ENCODE data around the gene MIF. TPM values are rescaled to one million over a fixed set of nuclear protein-coding genes. Genes with fewer than 3 reads are reported as not detected.

The MIF gene
- total RNA-seq, 2 donors from 2014 or later: 350 to 469 TPM

DNA sequence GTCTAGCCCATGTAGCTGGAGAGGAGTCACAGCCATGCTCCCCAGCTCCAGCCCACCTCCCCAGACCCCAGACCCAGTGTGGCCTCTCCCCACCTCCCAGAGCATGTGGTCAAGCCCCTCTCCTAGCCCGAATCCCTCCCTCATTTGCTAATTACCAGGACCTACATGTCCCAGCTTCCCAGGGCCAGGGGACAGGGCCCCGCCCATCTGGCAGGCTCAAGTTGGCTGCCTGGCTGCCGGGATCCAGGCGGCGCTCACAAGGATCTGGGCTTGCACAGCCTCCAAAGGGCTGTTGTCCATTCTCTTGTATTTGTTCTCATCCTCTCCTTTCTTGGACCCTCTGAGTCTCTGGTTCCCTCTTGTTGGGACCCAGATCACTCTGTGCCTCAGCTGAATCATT is 4.6 kb upstream of the MIF start:
- no peaks in the 10 kb centered on the region for H3K9me3 Mint-ChIP-seq
- no peaks in the 10 kb centered on the region for H3K27me3 Mint-ChIP-seq (ENCODE audit: low read depth)
- peaks cover 13% of the 10 kb centered on the region for H3K4me1 Mint-ChIP-seq (ENCODE audit: low read depth)
- no peak for ATAC-seq (replicated peaks in 1 of 2)
- H3K27ac Mint-ChIP-seq: no peak overlapping the region
- H3K36me3 Mint-ChIP-seq (ENCODE audit: insufficient read depth in 2 of 2): peaks cover under 1 to 2% of the 10 kb centered on the region in 2 donors
- DNase-seq: no peak
- H3K4me3 Mint-ChIP-seq: no peak overlapping the region

DNA sequence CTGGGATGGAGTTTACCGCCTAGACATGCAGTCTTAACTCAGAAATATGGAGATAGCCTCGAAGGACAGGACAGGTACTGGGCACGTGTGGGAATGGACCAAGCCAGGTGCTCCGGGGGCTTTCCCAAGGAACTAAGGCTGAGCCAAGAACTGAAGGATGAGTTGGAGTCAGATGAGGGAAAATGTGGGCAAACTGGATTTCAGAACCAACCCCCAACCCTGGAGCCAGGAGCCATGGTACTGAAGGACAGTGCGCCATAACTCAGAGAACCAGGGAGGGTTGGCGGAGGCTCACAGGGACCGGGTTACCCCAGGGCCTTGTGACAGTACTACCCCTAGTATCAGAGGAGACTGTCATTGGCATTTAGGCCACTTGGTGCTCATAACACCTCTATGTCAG is 2.5 kb upstream of the MIF start:
- Mint-ChIP-seq H3K4me1 (ENCODE audit: low read depth) (peaks cover 24% of the 10 kb centered on the region), H3K27ac (no peak overlapping the region), H3K36me3 (ENCODE audit: insufficient read depth in 2 of 2) (peaks cover 1 to 10% of the 10 kb centered on the region in 2 donors), H3K27me3 (ENCODE audit: low read depth) (no peaks in the 10 kb centered on the region), H3K4me3 (no peak overlapping the region), H3K9me3 (no peaks in the 10 kb centered on the region)
- ATAC-seq (replicated peaks in 1 of 2) (no peak), DNase-seq (no peak)

DNA sequence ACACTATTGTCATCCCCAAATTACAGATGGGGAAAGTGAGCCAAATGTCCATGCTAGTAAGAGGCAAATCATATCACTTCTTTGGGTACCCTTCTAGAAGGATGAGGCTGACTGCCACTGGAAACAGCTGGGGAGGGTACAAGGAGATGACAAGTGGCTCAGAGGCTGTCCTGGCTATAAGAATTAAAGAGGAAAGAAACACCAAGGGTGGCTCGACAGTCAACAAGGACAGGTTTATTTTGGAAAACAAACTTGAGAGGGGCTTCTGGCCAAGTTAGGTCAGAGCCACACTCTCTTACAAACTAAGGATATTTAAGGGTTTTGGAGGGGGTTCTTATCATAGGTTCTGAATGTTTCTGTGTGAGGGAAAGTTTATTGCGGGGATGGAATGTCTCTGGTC is 2.1 kb upstream of the MIF start:
- peaks cover 26% of the 10 kb centered on the region for H3K4me1 Mint-ChIP-seq (ENCODE audit: low read depth)
- H3K27ac Mint-ChIP-seq: no peak overlapping the region
- DNase-seq (no peak), ATAC-seq (replicated peaks in 1 of 2) (no peak)
- H3K9me3 Mint-ChIP-seq: no peaks in the 10 kb centered on the region
- peaks cover 1 to 13% of the 10 kb centered on the region in 2 donors for H3K36me3 Mint-ChIP-seq (ENCODE audit: insufficient read depth in 2 of 2)
- H3K4me3 Mint-ChIP-seq: peak overlapping the region; percentile 6 to 99
- H3K27me3 Mint-ChIP-seq (ENCODE audit: low read depth): no peaks in the 10 kb centered on the region

DNA sequence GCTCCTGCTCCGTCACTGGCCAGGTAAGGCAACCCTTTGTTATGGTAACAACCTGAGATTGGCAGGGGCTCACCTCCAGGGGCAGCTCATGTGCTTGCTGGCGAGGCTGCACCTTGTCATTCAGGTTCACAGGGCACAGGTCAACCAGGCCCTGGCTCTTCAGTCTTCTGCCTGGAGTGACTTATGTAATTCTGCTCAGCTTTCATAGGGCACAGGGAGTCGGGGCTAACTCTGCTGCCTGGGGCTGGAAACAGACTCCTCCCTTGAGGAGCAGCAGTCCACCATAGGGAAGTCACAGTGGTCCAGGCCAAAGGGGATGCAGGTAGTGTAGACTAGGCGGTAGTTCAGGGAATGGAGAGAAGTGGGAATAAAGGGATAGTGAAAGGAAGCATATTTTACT is 1.5 kb upstream of the MIF start:
- Mint-ChIP-seq H3K36me3 (ENCODE audit: insufficient read depth in 2 of 2) (peaks cover 1 to 14% of the 10 kb centered on the region in 2 donors), H3K27ac (no peak overlapping the region), H3K4me3 (peak overlapping the region; percentile 95 to 99), H3K27me3 (ENCODE audit: low read depth) (no peaks in the 10 kb centered on the region), H3K4me1 (ENCODE audit: low read depth) (peaks cover 32% of the 10 kb centered on the region), H3K9me3 (no peaks in the 10 kb centered on the region)
- ATAC-seq (replicated peaks in 1 of 2) (no peak), DNase-seq (no peak)

DNA sequence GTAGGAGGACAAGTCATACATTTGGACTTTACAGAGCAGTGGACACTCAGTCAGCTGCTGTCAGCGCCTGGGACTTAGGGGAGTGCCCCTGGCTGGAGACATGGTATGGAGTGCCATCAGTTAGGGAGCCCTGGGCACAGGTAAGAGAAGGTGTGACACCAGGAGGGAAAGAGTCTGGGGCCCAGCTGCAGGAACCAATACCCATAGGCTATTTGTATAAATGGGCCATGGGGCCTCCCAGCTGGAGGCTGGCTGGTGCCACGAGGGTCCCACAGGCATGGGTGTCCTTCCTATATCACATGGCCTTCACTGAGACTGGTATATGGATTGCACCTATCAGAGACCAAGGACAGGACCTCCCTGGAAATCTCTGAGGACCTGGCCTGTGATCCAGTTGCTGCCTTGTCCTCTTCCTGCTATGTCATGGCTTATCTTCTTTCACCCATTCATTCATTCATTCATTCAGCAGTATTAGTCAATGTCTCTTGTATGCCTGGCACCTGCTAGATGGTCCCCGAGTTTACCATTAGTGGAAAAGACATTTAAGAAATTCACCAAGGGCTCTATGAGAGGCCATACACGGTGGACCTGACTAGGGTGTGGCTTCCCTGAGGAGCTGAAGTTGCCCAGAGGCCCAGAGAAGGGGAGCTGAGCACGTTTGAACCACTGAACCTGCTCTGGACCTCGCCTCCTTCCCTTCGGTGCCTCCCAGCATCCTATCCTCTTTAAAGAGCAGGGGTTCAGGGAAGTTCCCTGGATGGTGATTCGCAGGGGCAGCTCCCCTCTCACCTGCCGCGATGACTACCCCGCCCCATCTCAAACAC is 850 bp upstream of the MIF start:
- Mint-ChIP-seq H3K4me3 (peak overlapping the region; percentile 95 to 99), H3K27ac (peak overlapping the region; percentile 78), H3K27me3 (ENCODE audit: low read depth) (no peaks in the 10 kb centered on the region), H3K4me1 (ENCODE audit: low read depth) (peaks cover 35% of the 10 kb centered on the region), H3K36me3 (ENCODE audit: insufficient read depth in 2 of 2) (peaks cover 1 to 14% of the 10 kb centered on the region in 2 donors), H3K9me3 (no peaks in the 10 kb centered on the region)
- ATAC-seq (replicated peaks in 1 of 2) (no peak), DNase-seq (no peak)

DNA sequence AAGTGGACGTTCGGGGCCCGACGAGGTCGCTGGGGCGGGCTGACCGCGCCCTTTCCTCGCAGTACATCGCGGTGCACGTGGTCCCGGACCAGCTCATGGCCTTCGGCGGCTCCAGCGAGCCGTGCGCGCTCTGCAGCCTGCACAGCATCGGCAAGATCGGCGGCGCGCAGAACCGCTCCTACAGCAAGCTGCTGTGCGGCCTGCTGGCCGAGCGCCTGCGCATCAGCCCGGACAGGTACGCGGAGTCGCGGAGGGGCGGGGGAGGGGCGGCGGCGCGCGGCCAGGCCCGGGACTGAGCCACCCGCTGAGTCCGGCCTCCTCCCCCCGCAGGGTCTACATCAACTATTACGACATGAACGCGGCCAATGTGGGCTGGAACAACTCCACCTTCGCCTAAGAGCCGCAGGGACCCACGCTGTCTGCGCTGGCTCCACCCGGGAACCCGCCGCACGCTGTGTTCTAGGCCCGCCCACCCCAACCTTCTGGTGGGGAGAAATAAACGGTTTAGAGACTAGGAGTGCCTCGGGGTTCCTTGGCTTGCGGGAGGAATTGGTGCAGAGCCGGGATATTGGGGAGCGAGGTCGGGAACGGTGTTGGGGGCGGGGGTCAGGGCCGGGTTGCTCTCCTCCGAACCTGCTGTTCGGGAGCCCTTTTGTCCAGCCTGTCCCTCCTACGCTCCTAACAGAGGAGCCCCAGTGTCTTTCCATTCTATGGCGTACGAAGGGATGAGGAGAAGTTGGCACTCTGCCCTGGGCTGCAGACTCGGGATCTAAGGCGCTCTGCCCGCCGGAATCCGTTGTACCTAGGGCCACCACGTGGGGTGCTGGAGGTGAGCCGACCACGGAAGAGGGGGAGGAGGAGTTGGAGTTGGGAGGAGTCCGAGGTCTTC is 771 bp downstream of the MIF start:
- H3K27ac Mint-ChIP-seq: peak overlapping the region; percentile 79
- no peaks in the 10 kb centered on the region for H3K9me3 Mint-ChIP-seq
- peak; percentile 47 to 48 for ATAC-seq (replicated peaks in 1 of 2)
- peaks cover 7 to 16% of the 10 kb centered on the region in 2 donors for H3K36me3 Mint-ChIP-seq (ENCODE audit: insufficient read depth in 2 of 2)
- H3K4me1 Mint-ChIP-seq (ENCODE audit: low read depth): peaks cover 44% of the 10 kb centered on the region
- peak overlapping the region; percentile 95 to 99 for H3K4me3 Mint-ChIP-seq
- DNase-seq: peak; percentile 82 to 84
- no peaks in the 10 kb centered on the region for H3K27me3 Mint-ChIP-seq (ENCODE audit: low read depth)

DNA sequence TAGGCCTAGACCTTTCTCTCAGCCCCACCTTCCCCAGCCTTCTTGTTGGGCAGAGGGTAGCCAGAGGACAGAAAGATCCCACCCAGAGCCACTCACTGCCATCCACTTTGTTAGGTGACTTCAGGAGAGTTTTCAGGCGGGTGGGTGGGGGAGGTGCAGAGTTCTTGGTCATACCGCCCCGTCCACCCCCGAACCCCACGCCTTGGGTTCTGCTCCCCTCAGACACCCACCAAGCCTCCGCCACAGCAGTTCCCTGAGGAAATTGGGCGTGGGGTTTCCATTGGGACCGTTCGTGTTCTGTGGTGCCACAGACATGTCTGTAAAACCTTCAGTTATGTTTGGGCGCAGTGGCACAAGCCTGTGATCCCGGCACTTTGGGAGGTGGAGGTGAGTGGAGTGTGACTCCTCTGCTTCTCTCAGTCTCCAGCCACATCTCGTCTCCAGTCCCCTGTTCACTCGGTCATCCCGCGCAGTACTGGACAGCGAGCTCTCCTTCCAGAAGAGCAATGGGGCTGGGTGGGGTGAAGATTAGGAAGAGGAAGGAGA is 1.5 kb downstream of the MIF start:
- Mint-ChIP-seq H3K4me3 (peak overlapping the region; percentile 95 to 99), H3K27me3 (ENCODE audit: low read depth) (no peaks in the 10 kb centered on the region), H3K9me3 (no peaks in the 10 kb centered on the region), H3K27ac (peak overlapping the region; percentile 79), H3K4me1 (ENCODE audit: low read depth) (peaks cover 44% of the 10 kb centered on the region), H3K36me3 (ENCODE audit: insufficient read depth in 2 of 2) (peaks cover 7 to 16% of the 10 kb centered on the region in 2 donors)
- ATAC-seq (replicated peaks in 1 of 2) (no peak), DNase-seq (no peak)

DNA sequence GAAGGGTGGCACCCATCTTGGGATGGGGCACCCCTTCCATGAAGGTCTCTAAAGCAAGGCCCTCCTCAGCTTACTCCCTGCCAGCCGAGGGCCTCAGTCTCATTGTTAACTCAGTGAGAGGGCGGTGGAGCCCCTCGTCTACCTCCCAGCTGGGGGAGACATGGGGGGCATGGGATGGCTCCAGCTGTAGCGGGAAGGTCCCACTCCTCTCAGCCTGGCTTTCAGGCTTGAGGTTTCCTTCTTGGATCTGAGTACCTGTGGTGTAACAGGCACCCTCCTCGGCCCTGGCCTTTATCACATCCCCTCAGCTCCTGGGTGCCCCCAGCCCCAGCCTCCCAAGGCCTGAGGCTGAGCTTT is 2.0 kb downstream of the MIF start:
- Mint-ChIP-seq H3K4me1 (ENCODE audit: low read depth) (peaks cover 44% of the 10 kb centered on the region), H3K27ac (no peak overlapping the region), H3K27me3 (ENCODE audit: low read depth) (no peaks in the 10 kb centered on the region), H3K36me3 (ENCODE audit: insufficient read depth in 2 of 2) (peaks cover 7 to 16% of the 10 kb centered on the region in 2 donors), H3K9me3 (no peaks in the 10 kb centered on the region), H3K4me3 (peak overlapping the region; percentile 95 to 99)
- no peak for DNase-seq
- ATAC-seq (replicated peaks in 1 of 2): no peak

DNA sequence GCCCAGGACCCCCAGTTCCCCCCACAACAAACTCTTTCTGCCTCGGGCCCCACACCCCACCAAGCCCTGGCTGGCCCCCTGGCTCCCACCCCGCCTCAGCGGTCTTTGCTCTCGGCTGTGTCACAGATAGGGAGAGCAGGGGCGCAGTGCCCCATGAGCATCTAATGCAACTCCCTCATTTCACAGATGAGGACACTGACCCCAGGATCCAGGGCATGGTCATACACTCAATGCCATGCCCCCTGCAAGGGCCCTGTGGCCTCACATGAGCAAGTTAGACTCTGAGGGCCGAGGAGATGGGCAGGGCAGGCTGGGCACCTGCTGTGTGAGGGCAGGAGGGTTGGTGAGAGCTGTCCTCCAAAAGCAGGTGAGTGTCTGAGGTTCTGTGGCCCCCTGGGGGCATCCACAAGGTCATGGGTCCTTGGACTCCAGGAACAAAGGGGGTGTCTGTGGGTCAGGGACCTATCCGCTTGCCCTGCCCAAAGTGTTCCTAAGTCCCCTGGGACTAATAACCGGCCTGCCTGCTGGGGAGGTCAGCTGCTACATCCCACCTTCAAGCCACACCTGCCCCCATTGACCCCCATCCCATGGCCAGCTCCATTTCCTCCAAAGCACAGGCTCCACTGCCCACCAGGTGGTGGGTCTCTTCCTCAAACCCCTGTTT is 2.5 kb downstream of the MIF start:
- DNase-seq (no peak), ATAC-seq (replicated peaks in 1 of 2) (no peak)
- H3K4me1 Mint-ChIP-seq (ENCODE audit: low read depth): peaks cover 44% of the 10 kb centered on the region
- H3K9me3 Mint-ChIP-seq: no peaks in the 10 kb centered on the region
- H3K4me3 Mint-ChIP-seq: peak overlapping the region; percentile 25 to 99
- H3K27me3 Mint-ChIP-seq (ENCODE audit: low read depth): no peaks in the 10 kb centered on the region
- peak overlapping the region; percentile 52 for H3K27ac Mint-ChIP-seq
- peaks cover 7 to 16% of the 10 kb centered on the region in 2 donors for H3K36me3 Mint-ChIP-seq (ENCODE audit: insufficient read depth in 2 of 2)

DNA sequence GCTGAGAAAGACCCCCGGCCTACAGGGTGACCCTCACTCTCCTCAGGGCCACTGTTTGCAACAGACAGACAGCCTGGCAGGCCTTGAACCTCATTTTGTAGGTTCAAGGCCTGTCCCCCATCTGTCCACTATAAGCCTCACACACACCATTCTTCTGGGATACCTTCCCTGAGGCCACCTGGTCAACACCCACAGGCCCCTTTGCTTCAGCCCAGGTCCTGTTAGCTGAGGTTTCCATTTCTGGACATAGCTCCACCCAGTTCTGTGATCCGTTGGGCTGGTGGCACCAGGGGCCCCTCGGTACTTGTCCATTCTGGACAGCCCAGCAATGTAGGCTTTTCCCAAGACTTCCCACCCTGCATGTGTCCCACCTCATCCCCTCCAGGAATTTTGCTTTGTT is 3.1 kb downstream of the MIF start:
- no peak for DNase-seq
- Mint-ChIP-seq H3K27me3 (ENCODE audit: low read depth) (no peaks in the 10 kb centered on the region), H3K4me3 (peak overlapping the region in 1 of 2 donors; percentile 47), H3K9me3 (no peaks in the 10 kb centered on the region), H3K36me3 (ENCODE audit: insufficient read depth in 2 of 2) (peaks cover 7 to 16% of the 10 kb centered on the region in 2 donors), H3K27ac (peak overlapping the region; percentile 52), H3K4me1 (ENCODE audit: low read depth) (peaks cover 44% of the 10 kb centered on the region)
- no peak for ATAC-seq (replicated peaks in 1 of 2)

DNA sequence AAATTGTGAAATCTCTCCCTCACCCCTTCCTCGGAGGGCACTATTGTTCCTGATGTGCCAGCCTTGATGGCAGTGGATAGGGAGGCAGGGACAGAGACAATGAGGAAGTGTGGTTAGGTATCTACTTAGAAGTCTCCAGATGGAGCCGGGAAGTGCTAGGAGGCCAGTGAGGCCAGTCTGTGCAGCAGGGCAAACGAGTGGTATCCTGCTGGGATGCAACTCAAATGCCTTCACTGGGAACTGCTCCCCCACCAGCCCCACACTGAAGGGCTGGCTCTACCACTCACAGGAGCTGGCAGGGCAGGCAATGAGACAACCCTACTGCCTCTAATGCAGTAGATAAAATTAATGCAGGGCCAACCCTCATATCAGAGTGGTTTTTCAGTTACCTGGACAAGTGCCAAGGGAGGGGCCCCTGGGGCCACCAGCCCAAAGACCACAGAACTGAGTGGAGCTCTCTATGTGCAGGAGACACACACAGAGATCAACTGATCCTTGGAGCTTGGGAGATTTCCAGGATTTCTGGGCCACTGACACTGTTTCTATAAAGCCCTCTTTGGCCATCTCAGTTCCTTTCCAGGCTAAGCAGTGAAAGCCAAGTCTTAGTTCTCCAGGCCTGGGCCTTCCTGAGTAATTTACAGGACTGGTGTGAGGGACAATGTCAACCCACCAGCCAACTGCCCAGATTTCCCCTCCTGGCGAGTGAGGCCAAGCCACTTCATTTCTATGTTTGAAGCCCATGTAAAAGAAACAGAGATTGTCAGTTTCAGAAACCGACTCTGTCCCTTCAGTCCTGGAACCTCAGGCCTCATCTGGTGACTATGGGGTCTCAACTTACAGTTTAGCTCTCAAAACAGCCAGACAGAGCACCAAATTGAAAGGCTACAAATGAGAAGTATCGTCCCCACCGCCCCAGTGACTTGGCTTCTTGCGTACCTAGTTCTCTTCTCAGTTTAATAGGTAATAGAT is 4.1 kb downstream of the MIF start:
- DNase-seq: no peak
- Mint-ChIP-seq H3K9me3 (no peaks in the 10 kb centered on the region), H3K4me1 (ENCODE audit: low read depth) (peaks cover 38% of the 10 kb centered on the region), H3K27me3 (ENCODE audit: low read depth) (no peaks in the 10 kb centered on the region), H3K36me3 (ENCODE audit: insufficient read depth in 2 of 2) (peaks cover 7 to 16% of the 10 kb centered on the region in 2 donors), H3K27ac (no peak overlapping the region), H3K4me3 (no peak overlapping the region)
- ATAC-seq (replicated peaks in 1 of 2): no peak

All from activated T-cell treated with anti-CD3 and anti-CD28 coated beads, Interleukin-2, amount 50 U/mL, for 72 hours (primary cell).